GM12801 (cell line): ENCODE results near the gene JAKMIP2.

Source experiments
- CTCF ChIP-seq: IDR thresholded peaks from one replicate; pipeline ENCODE4 v1.5.1; 2011; ENCODE audit warnings: control low read depth; ENCODE audit not compliant: insufficient read length; ENCODE audit errors: extremely low read depth

The JAKMIP2 gene

GRCh38 chr5:147782110-147783028 lies at the start of gene JAKMIP2:
TSS of gene JAKMIP2 (minus strand) at chr5:147782728. CDS start at chr5:147671806, 110,922 bp downstream.
- no peak for TF ChIP-seq CTCF

- TF ChIP-seq CTCF = no peak
These were observed 48.9 kb upstream of the JAKMIP2 start, which contains the start of gene SPINK1 for GRCh38 chr5:147831465-147831864. TSS of gene SPINK1 (minus strand) at chr5:147831671. CDS start at chr5:147831577, 94 bp downstream.

- TF ChIP-seq CTCF = no peak
These were observed 47.5 kb upstream of the JAKMIP2 start for GRCh38 chr5:147830035-147830434.

- TF ChIP-seq CTCF = no peak
These were observed 43.8 kb upstream of the JAKMIP2 start for GRCh38 chr5:147826361-147826760.

GRCh38 chr5:147822686-147823491 lies 40.4 kb upstream of the JAKMIP2 start:
- peak; percentile 83 for TF ChIP-seq CTCF

GRCh38 chr5:147821766-147822165 lies 39.2 kb upstream of the JAKMIP2 start:
- no peak for TF ChIP-seq CTCF

GRCh38 chr5:147819261-147819770 lies 36.8 kb upstream of the JAKMIP2 start:
- TF ChIP-seq CTCF = no peak
